GM10266 (cell line): ENCODE results near the gene LAMA2.

Experiments used
- DNase-seq: peaks from one replicate; pipeline ENCODE4 v3.0.0; 2012; ENCODE audit errors: extremely low spot score
- CTCF ChIP-seq: IDR thresholded peaks from 2 replicates; pipeline ENCODE4 v1.5.1; 2012; ENCODE audit warnings: mild to moderate bottlenecking, low read depth; ENCODE audit not compliant: control insufficient read depth, insufficient read depth; ENCODE audit errors: missing control alignments

Gene LAMA2

GRCh38 chr6:128882560-128882959, 378 bp upstream of the LAMA2 start:
- no peak for DNase-seq
- TF ChIP-seq CTCF, result no peak

DNA sequence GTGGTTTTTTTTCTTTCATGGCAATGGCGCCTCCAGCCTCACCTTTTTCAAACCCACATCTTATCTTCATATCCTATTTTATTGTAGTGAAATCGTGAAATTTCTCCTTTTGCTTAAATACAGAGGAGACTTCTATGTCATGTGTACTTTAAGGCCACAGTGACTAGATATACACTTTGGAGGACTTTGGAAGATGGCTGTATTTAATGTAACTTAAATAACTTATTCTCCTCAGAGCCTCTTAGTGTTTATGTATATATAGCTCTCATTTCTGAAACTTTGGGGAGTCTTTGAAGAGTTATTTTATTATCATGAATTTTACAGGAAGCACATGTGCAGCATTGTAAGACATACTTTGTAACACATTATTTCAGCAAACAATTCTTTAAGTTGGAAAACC, 968 bp downstream of the LAMA2 start:
- TF ChIP-seq CTCF, result no peak
- no peak for DNase-seq

GRCh38 chr6:128885381-128885780, 2.4 kb downstream of the LAMA2 start:
- DNase-seq, result no peak
- TF ChIP-seq CTCF, result no peak

DNA sequence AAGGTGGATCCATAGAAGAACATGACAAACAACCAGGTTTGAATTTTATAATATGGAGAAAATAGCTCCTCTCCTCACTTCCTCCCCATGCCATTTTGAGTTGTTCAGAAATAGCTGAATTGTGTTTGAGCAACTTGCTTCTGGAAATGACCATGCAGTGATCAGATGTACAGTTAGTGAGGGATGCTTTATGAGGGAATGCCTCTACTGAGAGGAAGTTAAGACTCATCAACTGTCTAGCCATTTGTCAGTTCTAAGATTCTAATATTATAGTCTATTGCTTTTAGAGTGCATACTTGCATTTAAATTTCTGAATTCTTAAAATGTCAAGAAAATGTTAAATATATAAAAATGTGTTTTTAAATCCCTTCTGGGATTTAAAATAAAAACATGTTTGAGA, 3.8 kb downstream of the LAMA2 start:
- no peak for TF ChIP-seq CTCF
- DNase-seq, result no peak

- TF ChIP-seq CTCF, result no peak
- no peak for DNase-seq
These were observed 5.7 kb downstream of the LAMA2 start for GRCh38 chr6:128888444-128889175.

DNA sequence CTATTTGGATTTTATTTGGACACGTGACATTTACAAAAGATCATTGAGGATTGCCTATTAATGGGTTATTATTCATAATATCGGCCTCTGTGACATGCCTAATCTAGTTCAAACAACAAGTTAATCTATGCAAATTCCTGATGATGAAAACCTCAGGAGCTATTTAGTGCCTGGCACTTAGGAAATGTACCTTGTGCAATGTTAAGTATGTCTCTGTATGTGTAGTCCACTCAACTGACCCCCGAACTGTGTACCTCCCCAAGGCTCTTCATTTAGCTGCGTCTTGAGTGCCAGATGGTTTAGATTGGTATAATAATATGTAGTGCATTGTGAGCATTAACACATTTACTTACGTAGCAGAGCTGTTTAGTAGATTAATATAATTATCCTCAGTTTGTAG, 6.9 kb downstream of the LAMA2 start:
- no peak for DNase-seq
- TF ChIP-seq CTCF, result no peak

GRCh38 chr6:128892079-128892478, 9.1 kb downstream of the LAMA2 start:
- TF ChIP-seq CTCF, result no peak
- DNase-seq, result no peak
